HG03108 (cell line): Measurements from ENCODE around the gene SLC39A6.
A peak's percentile ranks its signal among the peaks of the same experiment; 100 is the strongest.
"Not testable (repeated sequence)": the region's sequence is repeated elsewhere in the genome, so short reads cannot be mapped to it uniquely, and the experiment has no call there.

Source experiments
- ATAC-seq: cut with Tn5 transposase; IDR thresholded peaks from one replicate; pipeline ENCODE4 v1.9.1; 2021; ENCODE audit warnings: moderate library complexity; ENCODE audit not compliant: unreplicated experiment

The SLC39A6 gene

DNA sequence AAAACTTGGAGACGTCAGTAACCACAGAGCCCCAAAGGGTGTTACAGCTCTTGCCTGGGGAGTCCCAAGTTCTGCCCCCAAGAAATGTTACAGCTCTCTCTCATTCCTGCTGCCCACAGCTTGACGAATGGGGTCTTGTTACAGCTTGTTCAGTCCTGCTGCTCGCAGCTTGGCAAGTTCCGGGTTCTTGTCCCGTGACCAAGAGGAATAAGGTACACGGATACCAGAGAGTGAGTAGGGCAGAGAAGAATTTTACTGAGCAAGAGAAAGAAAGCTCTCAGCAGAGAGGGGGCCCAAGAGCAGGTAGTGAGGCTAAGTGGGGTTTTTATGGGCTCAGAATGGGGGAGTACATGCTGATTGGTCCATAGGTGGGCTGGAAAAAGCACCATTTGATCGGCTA is 27.2 kb downstream of the SLC39A6 start:
- ATAC-seq: no peak

DNA sequence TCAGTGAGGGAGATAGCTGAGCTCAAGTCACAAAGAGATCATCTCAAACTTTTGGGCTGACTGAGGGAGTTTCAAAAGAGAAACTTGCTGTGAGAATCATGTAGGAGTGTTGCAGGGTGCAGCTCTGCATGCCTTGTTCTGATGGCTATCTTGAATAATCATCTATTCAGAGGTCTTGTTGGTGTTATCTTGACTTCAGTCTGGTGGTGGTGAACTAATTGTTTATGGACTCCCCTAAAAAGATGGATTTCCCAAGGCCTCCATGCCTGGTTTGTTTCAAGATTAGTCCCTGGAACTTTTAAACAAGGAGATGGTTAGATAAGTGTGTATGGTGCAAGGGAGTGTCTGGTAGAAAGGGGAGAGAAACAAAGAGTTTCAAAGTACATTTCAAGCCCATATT is 29.8 kb downstream of the SLC39A6 start:
- no peak for ATAC-seq

DNA sequence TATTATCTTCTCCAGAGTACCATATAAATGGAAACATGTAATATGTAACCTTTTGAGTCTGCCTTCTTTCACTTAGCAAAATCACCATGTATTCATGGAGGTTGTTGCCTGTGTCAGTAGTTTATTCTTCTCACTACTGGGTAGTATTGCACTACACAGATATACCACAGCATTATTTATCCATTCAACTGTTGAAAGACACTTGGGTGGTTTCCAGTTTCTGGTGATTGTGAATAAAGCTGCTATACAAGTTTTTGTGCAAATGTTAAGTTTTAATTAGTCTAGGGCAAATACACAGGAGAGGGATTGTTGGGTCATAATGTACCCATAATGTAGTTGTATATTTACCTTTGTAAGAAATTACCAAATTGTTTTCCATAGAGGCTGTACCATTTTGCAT is 32.2 kb downstream of the SLC39A6 start:
- ATAC-seq: no peak

- no peak for ATAC-seq
Measured at GRCh38 chr18:36095936-36096519, 33.1 kb downstream of the SLC39A6 start.

DNA sequence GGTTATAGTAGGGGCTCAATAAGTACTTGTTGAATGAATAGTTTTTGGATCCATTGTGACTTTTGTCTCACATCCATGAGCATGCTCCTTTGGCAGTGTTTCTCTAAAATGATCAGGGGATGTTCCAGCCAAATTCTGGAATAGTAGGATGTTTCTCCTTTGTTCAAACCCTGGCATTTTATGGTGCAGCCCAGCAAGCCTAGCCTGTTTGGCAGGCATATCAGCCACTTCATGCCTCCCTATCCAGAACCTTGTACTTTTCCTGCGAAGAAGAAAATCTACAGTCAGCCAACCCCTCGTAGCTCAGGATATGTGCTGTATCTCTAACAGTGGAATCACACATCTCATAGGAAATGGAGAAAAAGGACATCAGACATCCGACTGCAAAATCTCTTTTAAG is 34.7 kb downstream of the SLC39A6 start:
- no peak for ATAC-seq

- not testable (repeated sequence) for ATAC-seq
Measured at GRCh38 chr18:36092116-36092515, 37.0 kb downstream of the SLC39A6 start.

- no peak for ATAC-seq
Measured at GRCh38 chr18:36089001-36089400, 40.1 kb downstream of the SLC39A6 start.

DNA sequence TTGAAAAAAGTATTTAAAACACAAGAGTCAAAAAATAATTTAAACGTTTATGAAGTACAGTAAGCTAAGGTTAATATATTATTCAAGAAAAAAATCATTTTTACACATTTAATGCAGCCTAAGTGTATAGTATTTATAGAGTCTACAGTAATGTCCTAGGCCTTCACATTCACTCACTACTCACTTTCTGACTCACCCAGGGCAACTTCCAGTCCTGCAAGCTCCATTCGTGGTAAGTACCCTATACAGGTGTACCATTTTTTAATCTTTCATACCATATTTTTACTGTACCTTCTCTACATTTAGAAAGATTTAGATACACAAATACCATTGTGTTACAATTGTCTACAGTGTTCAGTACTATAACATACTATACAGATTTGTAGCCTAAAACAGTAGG is 40.9 kb downstream of the SLC39A6 start:
- ATAC-seq: no peak

- no peak for ATAC-seq
Measured at GRCh38 chr18:36086186-36086585, 43.0 kb downstream of the SLC39A6 start.

DNA sequence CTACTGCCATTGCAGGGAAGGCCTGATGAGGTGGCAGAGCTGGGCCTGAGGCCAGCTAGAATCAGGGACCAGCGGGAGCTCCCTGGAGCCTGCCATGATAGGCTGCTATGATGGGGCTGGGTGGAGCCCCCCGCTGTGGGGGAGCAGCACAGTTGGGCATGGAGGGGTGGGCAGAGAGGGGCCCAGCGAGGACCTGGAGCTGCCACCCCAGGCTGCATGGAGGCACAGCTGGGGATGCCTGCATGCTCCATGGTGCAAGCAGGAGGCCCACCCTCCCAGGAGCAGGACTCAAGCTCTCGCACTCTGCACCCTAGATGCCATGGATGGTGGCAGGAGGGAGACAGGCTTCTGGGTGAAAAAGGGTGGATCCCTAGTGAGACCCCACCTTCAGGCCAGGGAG is 43.9 kb downstream of the SLC39A6 start:
- no peak for ATAC-seq

DNA sequence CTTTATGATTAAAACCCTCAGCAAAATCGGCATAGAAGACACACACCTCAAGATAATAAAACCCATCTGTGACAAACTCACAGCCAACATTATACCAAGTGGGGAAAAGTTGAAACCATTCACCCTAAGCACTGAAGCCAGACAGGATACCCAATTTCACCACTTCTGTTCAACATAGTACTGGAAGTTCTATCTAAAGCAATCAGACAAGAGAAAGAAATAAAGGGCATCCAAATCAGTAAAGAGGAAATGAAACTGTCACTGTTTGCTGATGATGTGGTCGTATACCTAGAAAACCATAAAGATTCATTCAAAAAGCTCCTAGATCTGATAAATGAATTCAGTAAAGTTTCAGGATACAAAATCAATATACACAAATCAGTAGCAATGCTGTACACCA is 45.4 kb downstream of the SLC39A6 start:
- ATAC-seq: no peak

DNA sequence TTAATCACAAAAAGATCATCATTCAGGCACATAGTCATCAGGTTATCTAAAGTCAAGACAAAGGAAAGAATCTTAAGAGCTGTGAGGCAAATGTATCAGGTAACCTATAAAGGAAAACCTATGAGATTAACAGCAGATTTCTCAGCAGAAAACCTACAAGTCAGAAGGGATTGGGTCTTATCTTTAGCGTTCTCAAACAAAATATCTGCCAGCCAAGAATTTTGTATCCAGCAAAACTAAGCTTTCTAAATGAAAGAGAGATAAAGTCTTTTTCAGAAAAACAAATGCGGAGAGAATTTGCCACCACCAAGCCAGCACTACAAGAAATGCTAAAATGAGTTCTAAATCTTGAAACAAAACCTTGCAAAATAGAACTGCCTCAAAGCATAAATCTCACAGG is 48.0 kb downstream of the SLC39A6 start:
- not testable (repeated sequence) for ATAC-seq

DNA sequence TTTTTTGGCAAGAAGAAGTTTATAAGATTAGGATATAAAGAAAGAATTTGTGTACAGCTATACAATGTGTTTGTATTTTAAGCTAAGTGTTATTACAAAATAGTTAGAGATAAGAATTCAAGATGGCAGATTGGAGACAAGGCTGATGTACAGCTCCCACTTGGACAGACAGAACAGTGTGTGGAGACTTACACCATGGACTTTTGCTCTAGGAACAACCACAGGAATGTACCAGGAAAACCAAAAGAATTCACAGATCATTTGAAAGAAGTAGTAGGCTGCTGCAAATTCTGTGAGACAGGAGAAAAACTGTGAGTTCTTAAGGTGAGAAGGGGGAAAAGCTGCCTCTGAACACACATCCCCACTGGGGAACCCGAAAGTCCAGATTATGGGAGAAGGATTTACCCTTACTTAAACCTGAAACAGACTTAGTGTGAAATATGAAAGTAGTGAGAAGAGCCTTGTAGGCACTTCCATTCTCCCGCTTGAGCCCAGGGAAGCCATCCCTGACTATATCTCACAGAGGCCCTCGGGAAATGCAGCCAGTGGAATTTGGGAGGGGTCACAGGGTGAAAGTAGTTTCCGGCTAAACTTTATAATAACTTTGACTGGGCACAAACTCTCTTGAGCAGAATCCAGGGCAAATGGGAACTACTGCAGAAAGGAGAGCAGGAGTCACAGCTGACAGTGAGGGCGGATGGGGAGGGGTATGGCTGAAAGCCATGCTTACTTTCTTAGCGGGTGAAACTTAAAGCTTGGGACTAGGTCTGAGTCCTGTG is 50.2 kb downstream of the SLC39A6 start:
- no peak for ATAC-seq

- not testable (repeated sequence) for ATAC-seq
Measured at GRCh38 chr18:36077764-36078163, 51.4 kb downstream of the SLC39A6 start.

DNA sequence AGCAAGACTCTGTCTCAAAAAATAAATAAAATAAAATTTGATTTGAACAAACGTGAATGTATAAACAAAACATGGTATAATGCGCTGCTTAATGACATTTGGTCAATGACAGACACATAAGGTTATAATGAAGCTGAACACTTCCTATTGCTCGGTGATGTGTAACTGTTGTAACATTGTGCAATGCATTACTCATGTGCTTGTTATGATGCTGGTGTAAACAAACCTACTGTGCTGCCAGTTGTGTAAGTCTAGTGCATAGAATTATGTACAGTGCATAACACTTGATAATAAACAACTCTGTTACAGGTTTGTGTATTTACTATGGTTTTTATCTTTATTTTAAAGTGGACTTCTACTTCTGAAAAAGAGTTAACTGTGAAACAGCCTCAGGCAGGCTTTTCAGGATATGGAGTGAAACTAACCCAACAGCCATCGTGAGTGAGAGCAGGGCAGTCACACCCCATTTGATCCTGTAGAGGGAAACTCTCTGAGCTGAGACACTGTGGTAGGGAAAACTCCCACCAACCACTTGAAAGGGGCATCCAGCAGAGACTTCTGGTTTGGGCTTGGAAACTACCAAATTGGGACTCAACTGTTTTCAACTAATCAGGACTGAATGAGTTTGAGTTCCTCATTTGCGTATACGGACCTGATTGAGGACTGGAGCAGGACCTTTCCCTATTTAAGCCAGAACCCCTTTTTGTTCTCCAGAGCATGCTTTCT is 53.1 kb downstream of the SLC39A6 start:
- ATAC-seq: peak; percentile 56

- no peak for ATAC-seq
Measured at GRCh38 chr18:36074435-36074834, 54.7 kb downstream of the SLC39A6 start.

GRCh38 chr18:36073676-36074075 is 55.5 kb downstream of the SLC39A6 start:
- ATAC-seq: no peak

DNA sequence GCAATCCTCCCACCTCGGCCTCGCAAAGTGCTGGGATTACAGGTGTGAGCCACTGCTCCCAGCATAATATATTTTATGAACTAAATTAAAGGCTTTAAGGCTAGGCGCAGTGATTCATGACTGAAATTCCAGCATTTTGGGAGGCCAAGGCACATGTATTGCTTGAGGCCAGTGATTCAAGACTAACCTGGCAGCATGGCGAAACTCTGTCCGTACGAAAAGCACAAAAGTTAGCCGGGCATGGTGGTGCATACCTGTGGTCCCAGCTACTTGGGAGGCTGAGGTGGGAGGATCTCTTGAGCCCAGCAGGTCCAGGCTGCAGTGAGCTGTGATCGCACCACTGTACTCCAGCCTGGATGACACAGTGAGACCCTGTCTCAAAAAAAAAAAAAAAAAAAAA is 56.7 kb downstream of the SLC39A6 start:
- ATAC-seq: not testable (repeated sequence)

DNA sequence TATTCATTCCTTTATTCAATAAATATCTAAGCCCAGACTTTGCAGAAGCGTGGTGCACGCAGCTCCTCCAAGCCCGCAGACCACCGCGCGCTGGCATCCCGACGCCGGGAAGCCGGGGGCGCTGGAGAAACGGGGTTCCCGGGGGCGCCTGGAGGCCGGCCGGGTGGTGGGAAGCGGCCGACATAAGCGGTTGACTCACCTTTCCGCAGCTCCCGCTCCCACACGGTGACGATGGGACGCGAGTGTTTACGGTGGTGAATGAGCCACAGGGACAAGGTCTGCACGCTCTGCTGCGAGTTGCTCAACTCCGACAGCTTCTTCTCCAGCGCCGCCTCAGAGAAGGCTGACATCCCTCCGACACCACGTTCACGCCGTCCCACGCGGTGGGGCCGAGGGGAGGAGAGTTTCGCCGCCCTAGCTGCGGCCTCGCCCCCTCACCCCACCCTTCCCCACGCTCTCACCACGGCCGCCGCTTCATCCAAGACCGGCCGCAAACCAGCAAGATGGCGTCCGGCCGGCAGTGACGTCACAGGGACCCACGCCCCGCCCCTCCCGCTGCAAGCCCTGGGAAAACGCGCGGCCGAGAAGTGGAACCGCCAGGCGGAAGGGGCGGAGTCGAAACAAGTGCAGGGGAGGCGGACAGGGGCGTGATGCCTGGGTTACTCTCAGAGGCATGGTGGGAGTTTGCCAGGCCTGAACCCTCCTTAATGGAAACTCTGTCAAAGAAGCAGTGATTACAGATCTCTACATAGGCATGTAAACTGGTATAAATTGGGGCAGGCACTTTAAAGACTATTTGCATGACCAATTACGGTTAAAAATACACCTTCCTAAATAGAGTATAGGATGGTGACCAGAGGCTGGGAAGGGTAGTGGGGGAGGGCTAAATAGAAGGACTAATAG is 61.8 kb downstream of the SLC39A6 start, which contains the start of gene RPRD1A:
Gene RPRD1A, minus strand, starts transcription at position 505 of the 903 bp plus-strand sequence. Its CDS starts 155 bp downstream, at position 350.
- peak; percentile 90 for ATAC-seq

DNA sequence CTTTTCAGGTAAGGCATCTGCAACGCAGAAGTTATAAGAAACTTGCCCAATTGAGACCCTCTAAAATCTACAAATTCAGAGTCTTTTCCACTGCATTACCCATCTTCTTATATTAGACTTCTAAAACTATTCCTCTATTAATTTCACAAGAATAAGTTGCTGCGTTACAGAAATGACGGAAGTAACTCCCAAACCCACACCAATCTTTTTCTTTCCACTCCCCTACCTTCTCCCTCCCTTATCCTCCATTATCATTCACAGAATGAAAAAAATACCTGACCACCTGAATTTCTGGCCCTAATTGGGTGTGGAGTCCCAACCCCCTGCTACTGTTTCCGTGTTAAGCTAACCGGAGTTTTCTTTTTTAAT is 62.5 kb downstream of the SLC39A6 start:
- peak; percentile 5 for ATAC-seq

DNA sequence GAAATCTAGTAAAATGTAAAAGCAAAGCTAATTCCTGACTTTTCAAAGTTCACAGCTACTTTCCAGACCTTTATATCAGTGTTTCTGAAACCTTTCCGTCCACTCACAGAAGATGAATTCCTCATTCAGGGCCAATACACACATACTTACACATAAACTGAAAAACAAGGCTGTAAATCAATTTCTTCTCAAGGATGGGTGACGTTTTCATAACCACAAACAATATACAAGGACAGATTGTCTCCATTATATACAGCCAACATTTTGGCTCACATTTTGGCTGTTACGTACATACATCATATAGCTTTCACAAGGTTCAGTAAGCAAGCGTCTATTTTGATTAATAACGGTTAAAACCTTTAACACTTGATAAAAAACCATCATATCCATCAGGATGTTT is 63.1 kb downstream of the SLC39A6 start:
- no peak for ATAC-seq
